NT2/D1 (cell line): Measurements from ENCODE around the gene UMPS.

Source experiments
- SUZ12 ChIP-seq: IDR thresholded peaks from 2 replicates; pipeline ENCODE4 v1.6.1; 2011; ENCODE audit not compliant: insufficient read length, insufficient read depth; ENCODE audit errors: extremely low read depth
- YY1 ChIP-seq: IDR thresholded peaks from 2 replicates; pipeline ENCODE4 v1.6.1; 2011; ENCODE audit not compliant: insufficient read length, insufficient read depth

- TF ChIP-seq SUZ12 (no peak), YY1 (no peak)
Measured at GRCh38 chr3:124765197-124765840, 35.1 kb downstream of the UMPS start.
